Thyroid gland (tissue), 4 donors: ENCODE results near the gene PLEKHG7. TPM values are rescaled to one million over a fixed set of nuclear protein-coding genes. Genes with fewer than 3 reads are reported as not detected.

Experiments used
- DNase-seq, 2 donors: peaks; one replicate each; pipeline ENCODE4 v3.0.0-alpha.2; 2019
- H3K27ac ChIP-seq, 3 donors: fragments of 200-600 bp; sonication (generic); 1 replicate in 2 of 3; 2 replicates in 1 of 3; pipeline ENCODE4 v1.5.1; 2016 to 2019; ENCODE audit warnings: mild to moderate bottlenecking in 1 of 3, moderate library complexity in 1 of 3
- H3K27me3 ChIP-seq: fragments of 200-600 bp; sonication (generic); one replicate; pipeline ENCODE4 v1.5.1; 2019
- H3K36me3 ChIP-seq, 2 donors: fragments of 200-600 bp; sonication (generic); one replicate each; pipeline ENCODE4 v1.5.1; 2016 to 2019
- H3K4me1 ChIP-seq, 2 donors: fragments of 200-600 bp; sonication (generic); one replicate each; pipeline ENCODE4 v1.5.1; 2017 to 2019
- H3K4me3 ChIP-seq, 3 donors: fragments of 200-600 bp; sonication (generic); replicated peaks in 1 of 3; 1 replicate in 2 of 3; 2 replicates in 1 of 3; pipeline ENCODE4 v1.5.1; 2016; ENCODE audit warnings: mild to moderate bottlenecking in 1 of 3
- H3K9me3 ChIP-seq: fragments of 200-600 bp; sonication (generic); one replicate; pipeline ENCODE4 v1.5.1; 2017
- POLR2A ChIP-seq, 2 donors: fragments of 450-650 bp; IDR thresholded peaks; one replicate each; pipeline ENCODE4 v1.6.1; 2017; ENCODE audit warnings: antibody characterized with exemption in 2 of 2, mild to moderate bottlenecking in 2 of 2, moderate library complexity in 1 of 2
- WGBS, 2 donors: methylation state at CpG; one replicate each; pipeline ENCODE4 v1.1.5; 2017; 5-methylcytosine and 5-hydroxymethylcytosine counted together
- intact Hi-C: fragments of 100-400 bp; cut with DNase I; formaldehyde crosslinking; loops from one replicate; pipeline ENCODE4 v1.15.1; 2023
- total RNA-seq, 4 donors: library from RNA; depleted of rRNA; stranded (reverse); fragments of >200 nt; gene quantifications; one replicate each; pipeline ENCODE4 v1.2.3, GENCODE V29; 2016
- TF ChIP-seq, protein P1 (sequence below), 6 experiments: fragments of 200-600 bp in 3 of 6; fragments of 450-650 bp in 3 of 6; sonication (generic) in 3 of 6; IDR thresholded peaks; one replicate each; pipeline ENCODE4 v1.5.1; 2016 to 2019; ENCODE audit warnings: antibody characterized with exemption in 6 of 6, mild to moderate bottlenecking in 2 of 6, inconsistent platforms in 1 of 6, moderate library complexity in 1 of 6

PLEKHG7 gene
- total RNA-seq, 4 donors from 2014 or later, result not detected

DNA sequence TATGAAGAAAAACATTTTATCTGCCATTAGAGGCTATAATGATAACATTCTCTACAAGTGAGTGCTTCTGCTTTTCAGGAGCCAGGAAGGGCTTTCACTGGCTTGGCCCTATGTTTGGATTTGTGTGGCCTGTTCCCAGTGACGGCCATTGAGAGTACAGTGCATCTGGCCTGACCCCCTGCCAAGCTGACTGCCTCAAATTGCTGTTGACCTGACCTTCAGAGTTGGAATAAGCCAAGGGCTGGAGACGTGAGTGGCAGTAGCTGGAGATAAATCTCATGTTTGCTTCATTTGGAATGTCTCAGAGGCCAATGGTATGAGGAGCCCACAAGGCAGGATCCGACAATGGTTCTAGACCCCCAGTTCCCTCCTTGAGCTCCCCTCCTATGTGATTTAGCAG, 28.3 kb upstream of the PLEKHG7 start:
- H3K36me3 ChIP-seq, result no peaks in the 10 kb centered on the region
- H3K9me3 ChIP-seq, result no peaks in the 10 kb centered on the region
- TF ChIP-seq, protein P1, sequence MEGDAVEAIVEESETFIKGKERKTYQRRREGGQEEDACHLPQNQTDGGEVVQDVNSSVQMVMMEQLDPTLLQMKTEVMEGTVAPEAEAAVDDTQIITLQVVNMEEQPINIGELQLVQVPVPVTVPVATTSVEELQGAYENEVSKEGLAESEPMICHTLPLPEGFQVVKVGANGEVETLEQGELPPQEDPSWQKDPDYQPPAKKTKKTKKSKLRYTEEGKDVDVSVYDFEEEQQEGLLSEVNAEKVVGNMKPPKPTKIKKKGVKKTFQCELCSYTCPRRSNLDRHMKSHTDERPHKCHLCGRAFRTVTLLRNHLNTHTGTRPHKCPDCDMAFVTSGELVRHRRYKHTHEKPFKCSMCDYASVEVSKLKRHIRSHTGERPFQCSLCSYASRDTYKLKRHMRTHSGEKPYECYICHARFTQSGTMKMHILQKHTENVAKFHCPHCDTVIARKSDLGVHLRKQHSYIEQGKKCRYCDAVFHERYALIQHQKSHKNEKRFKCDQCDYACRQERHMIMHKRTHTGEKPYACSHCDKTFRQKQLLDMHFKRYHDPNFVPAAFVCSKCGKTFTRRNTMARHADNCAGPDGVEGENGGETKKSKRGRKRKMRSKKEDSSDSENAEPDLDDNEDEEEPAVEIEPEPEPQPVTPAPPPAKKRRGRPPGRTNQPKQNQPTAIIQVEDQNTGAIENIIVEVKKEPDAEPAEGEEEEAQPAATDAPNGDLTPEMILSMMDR (IDR thresholded peaks at IDR 0.05), result no peak
- intact Hi-C loops, result no loop called here
- no peak overlapping the region for H3K4me3 ChIP-seq
- H3K27me3 ChIP-seq, result no peaks in the 10 kb centered on the region
- H3K4me1 ChIP-seq, result no peaks in the 10 kb centered on the region
- no peak for DNase-seq
- 37 to 62% methylated on average over 3 of the region's 3 CpGs for WGBS, 2 donors
- H3K27ac ChIP-seq, result no peak overlapping the region

DNA sequence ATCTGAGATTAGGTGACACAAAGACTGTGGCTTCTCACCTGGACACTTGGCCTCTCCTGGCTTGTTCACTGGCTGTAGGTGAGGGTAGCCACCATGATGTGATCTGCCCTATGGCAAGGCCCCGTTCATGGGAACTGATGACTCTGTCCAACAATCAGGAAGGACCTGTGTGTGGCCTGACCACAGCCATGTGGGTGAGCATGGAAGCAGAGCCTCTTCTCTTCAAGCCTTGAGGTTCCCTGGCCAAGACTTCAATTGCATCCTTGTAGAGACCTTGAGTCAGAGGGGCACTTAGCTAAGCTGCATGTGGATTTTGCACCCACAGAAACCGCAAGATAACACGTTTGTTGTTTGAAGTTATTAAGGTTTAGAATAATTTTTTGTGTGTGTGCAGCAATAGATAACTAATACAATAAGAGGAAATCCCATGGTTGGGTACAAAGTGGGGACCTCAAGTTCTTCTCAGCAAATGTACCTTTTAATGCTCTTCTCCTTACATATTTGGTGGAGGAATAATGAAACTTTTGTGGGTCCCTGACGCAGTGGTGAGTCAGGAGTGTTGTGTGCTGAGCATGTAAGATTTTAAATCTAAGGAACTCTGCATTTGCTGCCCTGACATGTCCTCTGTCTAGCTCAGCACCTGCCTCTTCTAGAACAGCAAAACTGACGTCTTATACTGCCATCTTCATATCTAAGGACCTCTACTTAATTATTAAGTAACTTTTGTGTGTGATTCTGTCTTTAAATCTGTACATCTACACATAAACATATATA, 27.5 kb upstream of the PLEKHG7 start:
- H3K27me3 ChIP-seq, result no peaks in the 10 kb centered on the region
- H3K4me3 ChIP-seq, result no peak overlapping the region
- no peak overlapping the region for H3K27ac ChIP-seq
- H3K36me3 ChIP-seq, result no peaks in the 10 kb centered on the region
- intact Hi-C loops, result no loop called here
- TF ChIP-seq POLR2A (IDR thresholded peaks at IDR 0.05), result no peak
- TF ChIP-seq, protein P1 (IDR thresholded peaks at IDR 0.05), result no peak
- H3K9me3 ChIP-seq, result no peaks in the 10 kb centered on the region
- no peak for DNase-seq
- WGBS, 2 donors, result 85 to 88% methylated on average over 5 of the region's 5 CpGs
- no peaks in the 10 kb centered on the region for H3K4me1 ChIP-seq

DNA sequence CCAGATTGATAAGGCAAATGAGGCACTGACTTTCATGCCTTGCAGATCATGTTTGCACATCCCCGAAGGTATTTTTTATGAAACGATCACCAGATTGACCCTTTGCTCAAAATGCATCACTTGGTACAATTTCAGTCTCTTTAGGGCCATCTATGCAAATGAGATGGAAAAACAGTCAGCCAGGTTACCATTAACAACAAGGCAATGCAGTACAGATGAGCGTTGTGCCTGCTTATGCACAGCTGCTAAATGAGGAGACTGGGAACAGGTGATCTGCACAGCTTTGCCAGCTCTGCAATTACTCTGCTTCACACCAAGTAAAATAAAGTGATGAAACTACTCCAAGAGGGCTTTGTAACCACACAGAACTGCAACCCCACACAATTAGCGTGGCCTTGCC, 26.1 kb upstream of the PLEKHG7 start:
- Histone ChIP-seq H3K9me3 (no peaks in the 10 kb centered on the region), H3K4me1 (no peaks in the 10 kb centered on the region), H3K27me3 (no peaks in the 10 kb centered on the region), H3K27ac (no peak overlapping the region), H3K4me3 (no peak overlapping the region), H3K36me3 (no peaks in the 10 kb centered on the region)
- intact Hi-C loops, result no loop called here
- DNase-seq, result no peak
- 89 to 92% methylated on average over 4 of the region's 4 CpGs for WGBS, 2 donors
- TF ChIP-seq, protein P1 (IDR thresholded peaks at IDR 0.05), result no peak
- no peak for TF ChIP-seq POLR2A (IDR thresholded peaks at IDR 0.05)

DNA sequence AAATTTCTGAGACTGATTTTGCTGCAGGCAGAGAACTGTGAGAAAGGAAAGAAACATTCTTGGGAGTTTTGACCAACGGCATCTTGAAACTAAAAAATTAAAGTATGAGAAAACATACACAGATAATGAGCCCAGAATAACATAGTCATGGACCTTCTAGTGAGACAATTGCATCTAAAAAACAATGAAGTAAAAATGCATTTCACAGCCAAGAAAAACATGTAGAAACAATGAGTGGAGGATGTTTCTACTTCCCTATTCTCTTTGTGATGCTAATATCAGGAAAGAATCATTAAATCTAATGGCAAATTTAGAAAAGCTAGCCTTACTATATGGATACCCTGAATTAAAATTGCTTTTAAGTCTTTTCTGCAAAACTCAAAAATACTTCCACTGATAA, 12.2 kb upstream of the PLEKHG7 start:
- Histone ChIP-seq H3K9me3 (no peaks in the 10 kb centered on the region), H3K27ac (no peak overlapping the region), H3K36me3 (no peaks in the 10 kb centered on the region), H3K27me3 (no peaks in the 10 kb centered on the region), H3K4me3 (no peak overlapping the region), H3K4me1 (no peaks in the 10 kb centered on the region)
- no peak for DNase-seq
- WGBS, 2 donors, result 71 to 83% methylated on average over 1 of the region's 1 CpG
- no peak for TF ChIP-seq POLR2A (IDR thresholded peaks at IDR 0.05)
- TF ChIP-seq, protein P1 (IDR thresholded peaks at IDR 0.05), result no peak
- intact Hi-C loops, result no loop called here

DNA sequence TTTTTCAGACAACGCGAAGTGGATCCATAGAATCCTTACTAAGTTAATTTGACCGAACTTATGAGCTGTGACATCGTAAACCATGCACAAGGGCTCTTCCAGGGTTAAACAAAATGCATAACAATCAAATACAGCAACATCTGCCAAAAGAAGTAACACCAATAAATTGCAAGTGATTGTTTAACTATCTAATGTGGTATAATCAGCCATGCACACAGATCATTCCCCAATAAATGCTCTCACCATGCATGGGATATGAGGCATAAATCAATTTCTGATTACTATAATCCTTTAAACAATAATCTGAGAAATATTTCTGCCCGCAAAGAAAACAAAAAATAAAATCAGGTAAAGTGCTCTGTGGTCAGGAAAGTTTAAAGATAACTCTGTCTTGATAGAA, 7.7 kb upstream of the PLEKHG7 start:
- no peaks in the 10 kb centered on the region for H3K27me3 ChIP-seq
- H3K27ac ChIP-seq, result no peak overlapping the region
- 96 to 98% methylated on average over 5 of the region's 5 CpGs for WGBS, 2 donors
- no peak for DNase-seq
- no peak overlapping the region for H3K4me3 ChIP-seq
- H3K36me3 ChIP-seq, result no peaks in the 10 kb centered on the region
- H3K9me3 ChIP-seq, result no peaks in the 10 kb centered on the region
- TF ChIP-seq, protein P1 (IDR thresholded peaks at IDR 0.05), result no peak
- TF ChIP-seq POLR2A (IDR thresholded peaks at IDR 0.05), result no peak
- H3K4me1 ChIP-seq, result no peaks in the 10 kb centered on the region
- intact Hi-C loops, result no loop called here
